ENCODE data around the gene ZMYND11.
"Not testable (repeated sequence)": the region's sequence is repeated elsewhere in the genome, so short reads cannot be mapped to it uniquely, and the experiment has no call there.

Gene ZMYND11

DNA sequence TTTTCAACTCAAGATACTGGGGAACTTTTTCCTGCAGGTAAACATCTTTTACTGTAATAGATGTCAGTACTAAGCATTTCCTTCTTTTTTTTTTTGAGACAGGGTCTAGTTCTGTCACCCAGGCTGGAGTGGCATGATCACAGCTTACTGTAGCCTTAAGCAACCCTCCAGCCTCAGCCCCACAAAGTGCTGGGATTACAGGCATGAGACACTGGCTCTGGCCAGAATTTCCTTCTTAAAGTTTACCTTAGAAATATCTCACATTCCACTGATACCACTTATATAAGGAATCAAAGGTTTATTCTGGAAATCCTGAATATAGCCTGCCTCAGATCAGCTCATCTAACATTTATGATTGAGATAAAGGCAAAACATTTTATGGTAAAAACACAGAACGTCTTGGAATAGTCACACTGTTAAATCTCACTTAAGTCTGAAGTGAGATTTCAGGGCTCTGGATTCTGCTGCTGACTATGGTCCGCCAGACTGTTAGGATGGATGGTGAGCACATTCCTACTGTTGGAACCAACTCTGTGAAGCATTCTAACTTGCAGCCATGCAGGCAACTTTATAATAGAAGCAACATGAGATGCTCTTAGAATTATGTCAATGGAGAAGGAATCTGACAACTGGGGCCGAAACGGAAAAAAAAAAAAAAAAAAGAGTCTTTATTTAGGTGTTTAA lies 151.9 kb downstream of the ZMYND11 start:
- peak; percentile 22 for DNase-seq

DNA sequence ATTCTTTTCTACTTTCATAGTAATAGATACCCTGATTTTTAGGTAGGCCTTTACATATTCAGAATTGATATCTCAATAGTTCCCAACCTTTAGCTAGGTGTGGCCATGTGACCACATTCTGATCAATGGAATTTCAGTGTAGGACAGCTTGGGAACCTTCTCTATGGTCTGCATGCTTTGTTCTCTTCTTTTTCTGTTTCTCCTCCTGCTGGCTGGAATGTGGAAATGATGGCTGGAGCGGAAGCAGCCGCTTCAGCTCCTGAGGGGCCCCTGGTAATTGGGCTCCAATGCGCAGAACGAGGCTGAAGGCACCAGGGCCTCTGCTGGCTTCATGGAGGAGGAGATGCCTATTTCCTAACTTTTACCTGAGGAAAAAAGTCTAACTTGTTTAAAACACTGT lies 152.6 kb downstream of the ZMYND11 start:
- DNase-seq, result peak; percentile 35

DNA sequence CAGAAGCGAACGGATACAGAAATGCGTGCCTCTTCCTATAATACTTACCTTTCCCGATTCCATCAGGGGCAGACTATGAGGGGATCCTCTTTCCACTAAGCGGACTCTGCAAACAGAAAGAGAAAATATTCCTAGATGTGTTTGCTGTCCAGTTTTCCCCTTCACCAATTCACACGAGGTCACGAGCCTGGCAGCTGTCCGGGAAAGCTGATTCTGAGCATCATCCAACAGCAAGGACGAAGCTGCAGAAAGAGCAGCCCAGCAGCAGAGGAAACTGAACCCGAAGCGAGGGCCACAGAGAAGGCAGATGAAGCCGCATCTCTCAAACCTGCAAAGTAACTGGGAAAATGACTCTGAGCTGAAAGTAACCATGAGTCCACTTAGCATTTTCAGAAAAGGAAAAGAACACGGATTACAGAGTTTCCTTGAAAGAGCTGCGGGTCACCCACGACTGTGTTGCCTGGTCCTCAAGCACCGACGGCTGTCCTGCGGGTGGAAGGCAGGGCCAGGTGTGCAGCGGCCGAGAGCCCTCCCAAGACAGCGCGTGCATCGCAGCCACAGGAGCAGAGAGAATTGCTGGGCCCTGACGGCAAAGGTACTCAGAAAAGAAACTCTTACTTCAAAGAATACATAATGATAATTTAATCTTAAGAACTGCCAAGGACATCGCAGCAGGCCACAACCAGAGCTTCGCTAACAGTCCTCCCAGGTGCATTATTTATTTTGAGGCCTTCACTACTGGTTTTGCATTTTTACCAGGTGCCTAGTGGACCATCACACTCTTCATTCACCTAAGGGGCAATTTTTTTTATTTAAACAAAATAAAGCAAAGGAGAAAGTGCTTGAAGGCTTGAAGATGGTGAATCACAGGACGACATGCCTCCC lies 153.3 kb downstream of the ZMYND11 start:
- no peak for DNase-seq

DNA sequence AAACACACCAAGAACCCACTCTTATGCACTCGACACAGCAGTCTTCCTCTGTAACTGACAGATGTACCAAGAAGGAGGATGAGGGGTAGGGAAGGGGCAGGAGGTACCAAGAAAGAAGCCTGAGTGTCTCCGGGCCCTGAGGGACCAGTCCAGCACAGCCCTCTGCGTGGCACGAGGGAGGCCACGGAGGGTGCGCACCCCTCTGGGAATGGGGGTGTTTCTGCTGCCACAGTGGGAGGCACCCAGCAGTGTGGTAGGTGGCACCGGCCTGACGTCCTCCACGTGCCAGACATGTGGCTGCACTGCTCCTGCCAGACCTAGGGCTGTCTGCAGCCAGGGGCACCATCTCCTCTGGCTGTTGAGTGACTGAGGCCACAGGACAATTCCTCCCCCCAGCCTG lies 154.3 kb downstream of the ZMYND11 start:
- DNase-seq, result no peak

DNA sequence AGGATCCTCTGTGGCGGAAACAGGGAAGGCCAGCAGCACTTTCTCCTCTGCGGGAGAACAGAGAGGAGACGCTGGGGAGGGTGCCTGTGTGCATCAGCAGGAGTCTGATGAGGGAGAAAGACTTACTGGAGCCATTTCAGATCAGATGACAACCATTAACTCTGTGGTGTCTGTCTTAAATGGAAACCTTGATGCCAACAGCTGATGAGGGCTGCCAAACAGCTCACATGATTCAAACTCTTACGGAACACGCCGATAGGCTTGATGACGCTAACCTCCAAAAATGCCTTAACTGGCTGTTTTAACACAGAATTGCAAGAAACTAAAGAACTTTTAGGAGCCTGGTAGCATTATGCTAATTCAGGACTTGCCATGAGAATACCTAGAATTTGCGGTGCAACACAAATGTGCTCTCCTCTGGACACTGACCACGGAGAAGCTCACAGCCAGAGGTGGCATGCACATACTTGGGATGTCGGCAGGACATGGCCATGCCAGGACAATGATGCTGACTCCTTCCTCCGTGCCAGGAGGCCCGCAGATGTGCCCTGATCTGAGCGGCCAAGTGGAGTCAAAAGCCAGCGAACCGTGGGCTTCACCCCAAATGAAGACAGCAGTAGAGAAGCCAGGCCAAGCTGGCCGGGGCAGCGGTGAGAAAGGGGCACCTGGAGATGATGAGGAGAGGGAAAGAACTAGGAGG lies 154.9 kb downstream of the ZMYND11 start:
- DNase-seq, result no peak

DNA sequence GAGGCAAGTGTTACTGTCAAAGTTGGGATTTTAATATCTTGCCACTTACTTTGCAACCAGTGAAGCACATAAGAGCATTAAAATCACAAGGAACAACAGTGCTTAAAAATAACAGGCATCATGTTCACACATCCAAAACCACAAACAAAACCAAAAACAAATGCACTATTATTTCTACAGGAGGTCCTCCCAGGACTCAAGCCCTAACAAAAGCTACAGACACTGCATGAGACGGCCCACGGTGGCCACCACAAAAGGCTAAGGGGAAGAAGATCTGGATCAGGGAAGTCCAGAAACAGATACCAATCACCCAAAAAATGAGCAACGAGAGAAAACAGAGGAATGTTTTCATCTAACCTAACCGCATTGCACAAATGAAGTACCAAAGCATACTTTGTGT lies 158.4 kb downstream of the ZMYND11 start:
- DNase-seq, result no peak

DNA sequence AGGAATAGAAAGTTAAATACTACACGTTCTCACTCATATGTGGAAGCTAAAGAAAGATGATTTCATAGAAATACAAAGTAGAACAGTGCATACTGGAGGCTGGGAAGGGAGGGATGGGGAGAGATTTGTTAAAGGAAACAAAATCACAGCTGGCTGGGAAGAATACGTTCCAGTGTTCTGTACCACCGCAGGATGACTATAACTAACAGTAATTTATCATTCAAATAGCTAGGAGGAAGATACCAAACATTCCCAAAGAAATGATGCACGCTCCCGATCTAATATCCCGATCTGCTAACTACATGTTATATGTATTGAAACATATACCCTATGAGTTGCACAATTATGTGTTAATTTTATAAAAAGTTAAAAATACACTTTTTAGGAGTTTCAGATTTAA lies 162.3 kb downstream of the ZMYND11 start:
- DNase-seq, result peak; percentile 73

DNA sequence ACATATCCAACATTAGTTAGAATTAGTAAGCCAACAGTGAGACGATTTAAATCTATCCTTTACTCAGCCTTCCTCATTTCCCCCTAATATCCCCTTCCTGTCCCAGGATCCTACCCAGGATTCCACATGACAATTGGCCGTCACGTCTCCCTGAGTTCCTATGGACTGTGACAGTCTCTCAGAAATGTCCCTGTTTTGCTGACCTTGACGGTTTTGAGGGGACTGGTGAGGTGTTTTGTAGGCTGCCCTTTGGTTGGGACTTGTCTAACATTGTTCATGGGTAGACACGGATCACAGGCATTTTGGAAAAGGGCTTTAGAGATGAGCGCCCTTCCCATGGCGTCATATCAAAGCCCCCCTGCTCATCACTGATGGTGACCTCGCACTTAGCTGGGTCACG lies 162.8 kb downstream of the ZMYND11 start:
- no peak for DNase-seq

DNA sequence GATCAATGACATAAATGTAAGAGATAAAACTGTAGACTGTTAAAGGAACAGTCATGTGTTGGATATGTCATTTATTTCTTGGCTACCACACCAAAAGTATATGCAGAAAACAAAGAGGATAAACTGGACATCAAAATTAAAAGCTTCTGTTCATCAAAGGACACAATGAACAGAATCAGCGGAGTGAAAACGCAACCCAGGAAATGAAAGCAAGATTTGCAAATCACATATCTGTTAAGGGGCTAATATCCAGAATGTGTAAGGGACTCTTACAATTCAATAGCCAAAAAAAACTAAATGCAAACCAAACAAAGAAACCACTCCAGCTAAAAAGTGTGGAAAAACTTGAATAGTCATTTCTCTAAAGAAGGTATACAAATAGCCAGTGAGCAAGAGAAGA lies 164.3 kb downstream of the ZMYND11 start:
- no peak for DNase-seq

DNA sequence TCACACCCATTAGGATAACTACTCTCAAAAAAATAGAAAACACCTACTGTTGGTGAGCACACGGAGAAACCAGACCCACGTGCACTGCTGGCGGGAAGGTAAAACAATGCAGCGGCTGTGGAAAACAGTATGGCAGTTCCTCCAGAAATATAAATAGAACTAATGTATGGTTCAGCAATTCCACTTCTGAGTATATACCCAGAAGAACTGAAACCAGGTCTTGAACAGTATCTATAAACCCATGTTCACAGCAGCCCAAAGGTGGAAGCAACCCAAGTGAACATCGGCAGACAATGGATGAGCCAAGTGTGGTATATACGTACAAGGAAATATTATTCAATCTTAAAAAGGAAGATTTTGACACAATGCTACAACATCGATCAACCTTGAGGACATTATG lies 164.7 kb downstream of the ZMYND11 start:
- DNase-seq, result no peak

DNA sequence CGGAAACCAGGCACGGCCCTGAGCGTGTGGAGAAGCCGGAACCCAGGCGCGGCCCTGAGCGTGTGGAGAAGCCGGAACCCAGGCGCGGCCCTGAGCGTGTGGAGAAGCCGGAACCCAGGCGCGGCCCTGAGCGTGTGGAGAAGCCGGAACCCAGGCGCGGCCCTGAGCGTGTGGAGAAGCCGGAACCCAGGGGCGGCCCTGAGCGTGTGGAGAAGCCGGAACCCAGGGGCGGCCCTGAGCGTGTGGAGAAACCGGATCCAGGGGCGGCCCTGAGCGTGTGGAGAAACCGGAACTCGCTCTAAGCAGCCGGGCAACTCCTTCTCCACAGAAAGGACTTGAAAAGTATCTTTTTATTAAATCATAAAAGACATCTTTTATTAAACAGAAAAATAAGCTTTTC lies 165.3 kb downstream of the ZMYND11 start:
- not testable (repeated sequence) for DNase-seq

DNA sequence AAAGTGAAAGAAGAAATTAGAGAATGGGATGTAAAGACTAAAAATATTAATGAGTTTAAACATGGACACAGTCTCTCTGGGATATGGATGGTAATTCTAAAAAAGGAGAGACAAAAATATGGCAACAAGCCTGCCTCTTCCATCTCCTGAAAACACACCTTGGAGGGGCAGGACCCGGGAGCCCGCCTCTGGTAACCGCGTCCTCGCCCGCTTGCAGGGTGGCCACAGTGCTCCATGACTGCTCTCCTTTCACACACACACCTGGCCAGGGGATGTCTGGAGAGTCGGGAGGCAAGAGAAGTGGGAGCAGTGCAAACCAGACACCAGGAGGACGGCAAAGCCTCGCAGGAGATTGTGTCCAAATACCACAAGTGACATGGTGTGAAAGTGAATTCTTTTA lies 166.3 kb downstream of the ZMYND11 start:
- no peak for DNase-seq
